Glutamatergic neuron (in vitro differentiated cells): ENCODE data around the gene SPACA4. TPM values are rescaled to one million over a fixed set of nuclear protein-coding genes. Genes with fewer than 3 reads are reported as not detected.
"Not testable (repeated sequence)": the region's sequence is repeated elsewhere in the genome, so short reads cannot be mapped to it uniquely, and the experiment has no call there.

Source experiments
- DNase-seq: peaks from one replicate; pipeline ENCODE4 v3.0.0; 2022
- H3K27ac Mint-ChIP-seq: one replicate; pipeline ENCODE4 v1.8.0; 2020; ENCODE audit warnings: mild to moderate bottlenecking, mixed read lengths, inconsistent platforms; ENCODE audit not compliant: unreplicated experiment
- H3K27me3 Mint-ChIP-seq: one replicate; pipeline ENCODE4 v1.8.0; 2020; ENCODE audit warnings: mild to moderate bottlenecking, moderate library complexity, mixed read lengths, inconsistent platforms; ENCODE audit not compliant: unreplicated experiment
- H3K36me3 Mint-ChIP-seq: one replicate; pipeline ENCODE4 v1.8.0; 2020; ENCODE audit warnings: mild to moderate bottlenecking, mixed read lengths, inconsistent platforms; ENCODE audit not compliant: unreplicated experiment
- H3K4me1 Mint-ChIP-seq: one replicate; pipeline ENCODE4 v1.8.0; 2020; ENCODE audit warnings: mild to moderate bottlenecking, low read depth, mixed read lengths, inconsistent platforms; ENCODE audit not compliant: unreplicated experiment
- H3K4me3 Mint-ChIP-seq: one replicate; pipeline ENCODE4 v1.8.0; 2020; ENCODE audit warnings: mild to moderate bottlenecking, mixed read lengths, inconsistent platforms; ENCODE audit not compliant: unreplicated experiment
- H3K9me3 Mint-ChIP-seq: one replicate; pipeline ENCODE4 v1.8.0; 2020; ENCODE audit warnings: mild to moderate bottlenecking, moderate library complexity, mixed read lengths, inconsistent platforms; ENCODE audit not compliant: unreplicated experiment
- total RNA-seq: library from RNA; stranded (reverse); fragmentation: NEBNext Ultra II Directional; extraction: Animal tissue kit (Norgen Biotek cat#: 25700); gene quantifications from one replicate; pipeline ENCODE4 v1.2.1, GENCODE V29; 2021; ENCODE audit not compliant: unreplicated experiment
- TF ChIP-seq, protein P1 (sequence below): fragments of 200-600 bp; sonication (generic); IDR thresholded peaks from one replicate; pipeline ENCODE4 v1.5.0; 2021; ENCODE audit not compliant: partially characterized antibody, unreplicated experiment

Gene SPACA4
- total RNA-seq, 1 donor from 2014 or later: not detected

DNA sequence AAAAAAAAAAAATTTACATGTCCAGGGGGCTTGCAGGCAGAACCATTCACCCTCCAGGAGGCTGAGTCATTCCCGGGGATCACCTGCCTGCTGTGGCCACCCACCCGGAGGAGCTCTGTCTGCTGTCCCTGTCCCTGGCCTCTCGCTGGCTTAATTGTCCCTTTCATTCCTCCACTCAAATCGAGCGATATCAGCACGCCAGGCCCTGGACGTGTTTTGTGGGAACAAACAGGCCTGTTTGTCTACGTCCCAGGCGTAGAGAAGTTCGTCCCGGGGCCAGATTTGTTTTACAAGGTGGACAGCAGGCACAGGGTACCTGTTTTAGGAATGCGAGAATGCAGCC lies 33.4 kb upstream of the SPACA4 start:
- Mint-ChIP-seq H3K27ac (no peak overlapping the region), H3K4me3 (no peak overlapping the region), H3K9me3 (no peaks in the 10 kb centered on the region), H3K27me3 (peaks cover 3% of the 10 kb centered on the region), H3K4me1 (no peaks in the 10 kb centered on the region), H3K36me3 (no peaks in the 10 kb centered on the region)
- no peak for DNase-seq
- TF ChIP-seq, protein P1, sequence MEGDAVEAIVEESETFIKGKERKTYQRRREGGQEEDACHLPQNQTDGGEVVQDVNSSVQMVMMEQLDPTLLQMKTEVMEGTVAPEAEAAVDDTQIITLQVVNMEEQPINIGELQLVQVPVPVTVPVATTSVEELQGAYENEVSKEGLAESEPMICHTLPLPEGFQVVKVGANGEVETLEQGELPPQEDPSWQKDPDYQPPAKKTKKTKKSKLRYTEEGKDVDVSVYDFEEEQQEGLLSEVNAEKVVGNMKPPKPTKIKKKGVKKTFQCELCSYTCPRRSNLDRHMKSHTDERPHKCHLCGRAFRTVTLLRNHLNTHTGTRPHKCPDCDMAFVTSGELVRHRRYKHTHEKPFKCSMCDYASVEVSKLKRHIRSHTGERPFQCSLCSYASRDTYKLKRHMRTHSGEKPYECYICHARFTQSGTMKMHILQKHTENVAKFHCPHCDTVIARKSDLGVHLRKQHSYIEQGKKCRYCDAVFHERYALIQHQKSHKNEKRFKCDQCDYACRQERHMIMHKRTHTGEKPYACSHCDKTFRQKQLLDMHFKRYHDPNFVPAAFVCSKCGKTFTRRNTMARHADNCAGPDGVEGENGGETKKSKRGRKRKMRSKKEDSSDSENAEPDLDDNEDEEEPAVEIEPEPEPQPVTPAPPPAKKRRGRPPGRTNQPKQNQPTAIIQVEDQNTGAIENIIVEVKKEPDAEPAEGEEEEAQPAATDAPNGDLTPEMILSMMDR: no peak

- Mint-ChIP-seq H3K36me3 (no peaks in the 10 kb centered on the region), H3K9me3 (peaks cover 2% of the 10 kb centered on the region), H3K4me1 (no peaks in the 10 kb centered on the region)
Observed at GRCh38 chr19:48575931-48576622, 30.5 kb upstream of the SPACA4 start.

GRCh38 chr19:48577908-48578307 lies 28.6 kb upstream of the SPACA4 start:
- H3K9me3 Mint-ChIP-seq, H3K27ac Mint-ChIP-seq, H3K36me3 Mint-ChIP-seq, H3K27me3 Mint-ChIP-seq, DNase-seq, H3K4me3 Mint-ChIP-seq, H3K4me1 Mint-ChIP-seq: not testable (repeated sequence)

More at GRCh38 chr19:48575931-48576622, 30.5 kb upstream of the SPACA4 start:
- Mint-ChIP-seq H3K27me3 (no peaks in the 10 kb centered on the region), H3K27ac (no peak overlapping the region), H3K4me3 (no peak overlapping the region)
- TF ChIP-seq, protein P1: no peak
- no peak for DNase-seq

GRCh38 chr19:48578891-48579290 lies 27.7 kb upstream of the SPACA4 start:
- TF ChIP-seq, protein P1: no peak
- no peak overlapping the region for H3K4me3 Mint-ChIP-seq
- no peaks in the 10 kb centered on the region for H3K27me3 Mint-ChIP-seq
- no peaks in the 10 kb centered on the region for H3K36me3 Mint-ChIP-seq
- no peak for DNase-seq
- H3K9me3 Mint-ChIP-seq: peaks cover 2% of the 10 kb centered on the region
- no peak overlapping the region for H3K27ac Mint-ChIP-seq
- no peaks in the 10 kb centered on the region for H3K4me1 Mint-ChIP-seq

DNA sequence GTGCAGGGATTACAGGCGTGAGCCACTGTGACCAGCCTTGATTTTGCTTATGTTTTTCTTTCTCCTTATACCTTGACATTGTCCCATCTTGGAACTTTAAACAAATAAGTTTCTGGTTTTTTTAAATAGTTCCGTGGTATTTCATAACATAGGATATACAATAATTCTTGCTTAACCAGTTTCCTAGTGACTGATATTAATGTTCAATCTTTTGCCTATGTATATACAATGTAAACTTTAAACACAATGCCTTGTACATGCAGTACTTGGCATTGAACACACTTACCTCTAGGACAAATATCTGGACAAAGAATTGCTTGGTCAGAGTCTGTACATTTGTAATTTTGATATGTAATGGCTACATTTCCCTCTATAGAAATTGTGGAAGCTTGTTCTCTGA lies 24.4 kb upstream of the SPACA4 start:
- no peak for DNase-seq
- peaks cover 2% of the 10 kb centered on the region for H3K9me3 Mint-ChIP-seq
- no peak overlapping the region for H3K27ac Mint-ChIP-seq
- no peaks in the 10 kb centered on the region for H3K27me3 Mint-ChIP-seq
- no peak overlapping the region for H3K4me3 Mint-ChIP-seq
- TF ChIP-seq, protein P1: no peak
- H3K36me3 Mint-ChIP-seq: no peaks in the 10 kb centered on the region
- no peaks in the 10 kb centered on the region for H3K4me1 Mint-ChIP-seq
